HCT116 (cell line): ENCODE measurements around the gene DCAF5. TPM values are rescaled to one million over a fixed set of nuclear protein-coding genes. Genes with fewer than 3 reads are reported as not detected.

Experiments used
- ATAC-seq: fragments of 200-7000 bp; cut with Tn5 transposase; 2 replicates; pipeline ENCODE4 v1.9.1; 2020; ENCODE audit warnings: mild to moderate bottlenecking, moderate library complexity
- BruUV-seq: library from RNA; stranded (reverse); fragments of 400-500 nt; replicated peaks from 2 replicates; lab custom pipeline; 2021; lab: Mats Ljungman, UMichigan
- CTCF ChIA-PET: fragments of 300-600 bp; sonication (Branson Sonifier 250); formaldehyde crosslinking; loops from one replicate; lab custom pipeline; 2021; ENCODE audit warnings: antibody characterized with exemption; lab: Charles Lee
- POLR2A ChIA-PET: fragments of 300-600, 350-600 bp; sonication (Branson Sonifier 250); formaldehyde crosslinking; loops from one replicate; lab custom pipeline; 2021; ENCODE audit warnings: antibody characterized with exemption; lab: Charles Lee
- RAD21 ChIA-PET, 2 experiments: fragments of 300-600 bp; sonication (Branson Sonifier 250); formaldehyde crosslinking; loops; one replicate each; lab custom pipeline; 2023; ENCODE audit warnings: low total read pairs in 2 of 2; ENCODE audit not compliant: uncharacterized antibody in 2 of 2, unreplicated experiment in 2 of 2, low non-redundant PET in 1 of 2; lab: Charles Lee
- DNase-seq: peaks from one replicate; pipeline ENCODE4 v3.0.0-alpha.2; 2010; ENCODE audit warnings: low read depth, low spot score
- H2AFZ ChIP-seq: fragments of 200-600 bp; shearing (Covaris generic), sonication (generic); 2 replicates; pipeline ENCODE4 v1.6.1; 2017; ENCODE audit warnings: low read depth, mixed run types, mixed read lengths, antibody characterized with exemption, low read length; ENCODE audit not compliant: poor library complexity, severe bottlenecking
- H3K27ac ChIP-seq: 2 replicates; pipeline ENCODE4 v1.5.1; 2012; ENCODE audit warnings: low read depth, low read length
- H3K27me3 ChIP-seq: fragments of 200-600 bp; sonication (generic); 2 replicates; pipeline ENCODE4 v1.6.1; 2016; ENCODE audit warnings: mixed run types, low read length, mixed read lengths; ENCODE audit not compliant: insufficient read depth
- H3K36me3 ChIP-seq, 2 experiments: fragments of 200-500 bp in 1 of 2; fragments of 200-600 bp in 1 of 2; sonication (Bioruptor generic) in 1 of 2; sonication (generic) in 1 of 2; 2 replicates each; pipeline versions ENCODE4 v1.5.1 to v1.6.1; 2014 to 2016; ENCODE audit warnings: low read length in 2 of 2, inconsistent platforms in 1 of 2, mixed read lengths in 1 of 2, mixed run types in 1 of 2; ENCODE audit not compliant: insufficient read depth in 2 of 2, control insufficient read depth in 1 of 2
- H3K4me1 ChIP-seq, 2 experiments: fragments of 200-600 bp in 1 of 2; sonication (generic) in 1 of 2; 2 replicates each; pipeline versions ENCODE4 v1.5.1 to v1.6.1; 2012 to 2017; ENCODE audit warnings: low read length in 2 of 2, inconsistent platforms in 1 of 2, mild to moderate bottlenecking in 1 of 2, mixed read lengths in 1 of 2, mixed run types in 1 of 2, moderate library complexity in 1 of 2; ENCODE audit not compliant: insufficient read depth in 2 of 2, control insufficient read depth in 1 of 2
- H3K4me2 ChIP-seq: fragments of 200-600 bp; sonication (generic); 2 replicates; pipeline ENCODE4 v1.6.1; 2017; ENCODE audit warnings: mixed run types, low read length, mixed read lengths
- H3K4me3 ChIP-seq, 2 experiments: fragments of 200-600 bp in 1 of 2; sonication (generic) in 1 of 2; replicated peaks in 1 of 2; 2 replicates each; pipeline ENCODE4 v1.5.1; 2011 to 2016; ENCODE audit warnings: low read length in 2 of 2, control low read depth in 1 of 2, low read depth in 1 of 2, mild to moderate bottlenecking in 1 of 2, mixed read lengths in 1 of 2, mixed run types in 1 of 2
- H3K79me2 ChIP-seq: fragments of 200-600 bp; sonication (generic); 2 replicates; pipeline ENCODE4 v1.6.1; 2017; ENCODE audit warnings: mild to moderate bottlenecking, mixed run types, low read length, moderate library complexity, mixed read lengths; ENCODE audit not compliant: insufficient read depth
- H3K9ac ChIP-seq: fragments of 200-600 bp; sonication (generic); 2 replicates; pipeline ENCODE4 v1.6.1; 2016; ENCODE audit warnings: low read length, mixed read lengths
- H3K9me2 ChIP-seq: fragments of 200-600 bp; sonication (generic), shearing (Covaris generic); 2 replicates; pipeline ENCODE4 v1.6.1; 2017; ENCODE audit warnings: mixed run types, mild to moderate bottlenecking, moderate library complexity; ENCODE audit not compliant: insufficient read depth
- H3K9me3 ChIP-seq, 2 experiments: fragments of 200-500 bp in 1 of 2; fragments of 200-600 bp in 1 of 2; sonication (Bioruptor generic) in 1 of 2; sonication (generic) in 1 of 2; 2 replicates each; pipeline ENCODE4 v1.6.1; 2014 to 2017; ENCODE audit warnings: low read length in 2 of 2, mixed read lengths in 2 of 2, inconsistent platforms in 1 of 2, low read depth in 1 of 2, mild to moderate bottlenecking in 1 of 2, mixed run types in 1 of 2, moderate library complexity in 1 of 2; ENCODE audit not compliant: control insufficient read depth in 1 of 2, insufficient read depth in 1 of 2
- H4K20me1 ChIP-seq: fragments of 200-600 bp; sonication (generic), shearing (Covaris generic); 2 replicates; pipeline ENCODE4 v1.6.1; 2017; ENCODE audit warnings: mixed run types, mild to moderate bottlenecking, moderate library complexity; ENCODE audit not compliant: insufficient read depth
- EGR1 ChIP-seq: IDR thresholded peaks from 2 replicates; pipeline ENCODE4 v1.6.1; 2012; ENCODE audit warnings: low read depth
- EZH2phosphoT487 ChIP-seq: fragments of 200-600 bp; IDR thresholded peaks from 2 replicates; pipeline ENCODE4 v1.6.1; 2018; ENCODE audit warnings: antibody characterized with exemption, borderline replicate concordance
- FOSL1 ChIP-seq: IDR thresholded peaks from 2 replicates; pipeline ENCODE4 v1.6.1; 2012; ENCODE audit warnings: low read depth
- MAX ChIP-seq: IDR thresholded peaks from 2 replicates; pipeline ENCODE4 v1.6.1; 2012
- RAD21 ChIP-seq: IDR thresholded peaks from 2 replicates; pipeline ENCODE4 v1.6.1; 2012; ENCODE audit warnings: low read depth, mild to moderate bottlenecking
- SP1 ChIP-seq: IDR thresholded peaks from 2 replicates; pipeline ENCODE4 v1.6.1; 2012; ENCODE audit warnings: low read depth
- intact Hi-C: fragments of 100-400 bp; cut with micrococcal nuclease; formaldehyde crosslinking; loops from 2 replicates; pipeline ENCODE4 v1.10.0; 2022
- total RNA-seq: library from RNA; stranded (reverse); gene quantifications from one replicate; pipeline ENCODE4 v1.2.1, GENCODE V29; 2021; ENCODE audit not compliant: unreplicated experiment

Gene DCAF5
- total RNA-seq, 1 experiment from 2014 or later, result 27.1 TPM

- ChIA-PET CTCF (interaction anchor here (0.6 kb wide), 1 partner anchor 160 kb away, joined by 3 read pairs; no protein-coding TSS in a partner anchor), RAD21 (no interaction called here)
- Histone ChIP-seq H3K4me2 (no peak overlapping the region), H3K9me3 (no peaks in the 10 kb centered on the region), H3K79me2 (no peaks in the 10 kb centered on the region), H3K4me3 (no peak overlapping the region), H3K27me3 (no peaks in the 10 kb centered on the region), H4K20me1 (no peaks in the 10 kb centered on the region), H2AFZ (no peak overlapping the region), H3K27ac (no peak overlapping the region), H3K9ac (no peak overlapping the region), H3K9me2 (no peaks in the 10 kb centered on the region)
- DNase-seq (no peak), ATAC-seq (no peak)
- intact Hi-C loops, result loop anchor here (5.0 kb wide), 1 partner anchor 229 kb away; no protein-coding TSS in a partner anchor
- no TSS peak for BruUV-seq
- TF ChIP-seq EZH2phosphoT487, result no peak
- TF ChIP-seq FOSL1, result no peak
- TF ChIP-seq, all 23 proteins: peak for 0
- H3K36me3 ChIP-seq, result peaks cover 6 to 18% of the 10 kb centered on the region in 2 experiments; a peak in 2 of 4 replicates
- POLR2A ChIA-PET, result no interaction called here
- no peaks in the 10 kb centered on the region for H3K4me1 ChIP-seq
These were observed 61.2 kb downstream of the DCAF5 start for GRCh38 chr14:69091695-69092094.

GRCh38 chr14:69091006-69091405 lies 61.9 kb downstream of the DCAF5 start:
- no peak for ATAC-seq
- no TSS peak for BruUV-seq
- H3K4me1 ChIP-seq, result no peaks in the 10 kb centered on the region
- H4K20me1 ChIP-seq, result no peaks in the 10 kb centered on the region
- H3K27ac ChIP-seq, result no peak overlapping the region
- no peaks in the 10 kb centered on the region for H3K79me2 ChIP-seq
- H3K4me2 ChIP-seq, result no peak overlapping the region
- DNase-seq, result no peak
- ChIA-PET RAD21 (no interaction called here), CTCF (interaction anchor here (0.6 to 1.8 kb wide), 9 partner anchors 11 to 224 kb away, joined by 3 to 15 read pairs (median 3); no protein-coding TSS in a partner anchor)
- H3K9ac ChIP-seq, result no peak overlapping the region
- peaks cover 6 to 18% of the 10 kb centered on the region in 2 experiments; a peak in 2 of 4 replicates for H3K36me3 ChIP-seq
- H3K9me2 ChIP-seq, result no peaks in the 10 kb centered on the region
- H3K9me3 ChIP-seq, result no peaks in the 10 kb centered on the region
- TF ChIP-seq SP1 (no peak), RAD21 (no peak), MAX (no peak), EGR1 (no peak)
- TF ChIP-seq, all 23 proteins: peak for 0
- Histone ChIP-seq H3K4me3 (no peak overlapping the region), H3K27me3 (no peaks in the 10 kb centered on the region), H2AFZ (no peak overlapping the region)
- intact Hi-C loops, result loop anchor here (5.0 kb wide), 1 partner anchor 229 kb away; no protein-coding TSS in a partner anchor
- POLR2A ChIA-PET, result no interaction called here
